HG03439 (cell line): ENCODE results near the gene MOB3A.

ENCODE experiments used
- ATAC-seq: cut with Tn5 transposase; IDR thresholded peaks from one replicate; pipeline ENCODE4 v1.9.1; 2021; ENCODE audit warnings: mild to moderate bottlenecking, moderate library complexity; ENCODE audit not compliant: unreplicated experiment

MOB3A gene

DNA sequence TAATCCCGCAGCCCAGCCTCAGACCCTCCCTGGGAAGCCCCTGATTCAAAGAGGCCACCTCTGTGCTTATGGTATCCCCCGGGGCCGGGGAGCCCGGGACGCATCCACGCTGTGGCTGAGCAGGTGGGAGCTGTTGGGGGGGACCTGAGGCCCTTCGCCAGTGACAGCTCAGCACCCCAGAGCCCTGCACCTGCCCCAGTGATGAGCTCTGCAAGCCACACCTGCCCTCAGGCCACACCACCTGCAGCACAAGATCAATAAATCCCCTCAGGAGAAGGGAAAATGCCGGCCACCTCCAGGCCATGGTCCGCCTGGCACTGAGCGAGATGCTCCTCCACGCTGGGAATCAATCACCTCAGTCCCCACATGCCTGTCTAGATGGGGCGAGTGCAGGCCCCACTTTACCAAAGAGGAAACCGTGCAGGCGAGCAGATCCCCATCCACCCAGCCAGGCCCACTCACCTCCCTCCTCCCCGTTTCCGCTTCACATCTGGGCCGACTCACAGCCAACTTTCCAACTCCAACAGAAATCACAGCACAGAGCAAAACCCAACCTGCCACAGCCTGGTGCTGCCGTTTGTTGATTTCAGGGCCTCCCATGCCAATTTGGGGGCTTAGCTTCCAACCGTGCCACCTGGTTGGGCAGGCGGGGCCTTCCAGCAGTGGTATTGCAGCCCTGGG lies 12.8 kb downstream of the MOB3A start:
- ATAC-seq, result no peak

DNA sequence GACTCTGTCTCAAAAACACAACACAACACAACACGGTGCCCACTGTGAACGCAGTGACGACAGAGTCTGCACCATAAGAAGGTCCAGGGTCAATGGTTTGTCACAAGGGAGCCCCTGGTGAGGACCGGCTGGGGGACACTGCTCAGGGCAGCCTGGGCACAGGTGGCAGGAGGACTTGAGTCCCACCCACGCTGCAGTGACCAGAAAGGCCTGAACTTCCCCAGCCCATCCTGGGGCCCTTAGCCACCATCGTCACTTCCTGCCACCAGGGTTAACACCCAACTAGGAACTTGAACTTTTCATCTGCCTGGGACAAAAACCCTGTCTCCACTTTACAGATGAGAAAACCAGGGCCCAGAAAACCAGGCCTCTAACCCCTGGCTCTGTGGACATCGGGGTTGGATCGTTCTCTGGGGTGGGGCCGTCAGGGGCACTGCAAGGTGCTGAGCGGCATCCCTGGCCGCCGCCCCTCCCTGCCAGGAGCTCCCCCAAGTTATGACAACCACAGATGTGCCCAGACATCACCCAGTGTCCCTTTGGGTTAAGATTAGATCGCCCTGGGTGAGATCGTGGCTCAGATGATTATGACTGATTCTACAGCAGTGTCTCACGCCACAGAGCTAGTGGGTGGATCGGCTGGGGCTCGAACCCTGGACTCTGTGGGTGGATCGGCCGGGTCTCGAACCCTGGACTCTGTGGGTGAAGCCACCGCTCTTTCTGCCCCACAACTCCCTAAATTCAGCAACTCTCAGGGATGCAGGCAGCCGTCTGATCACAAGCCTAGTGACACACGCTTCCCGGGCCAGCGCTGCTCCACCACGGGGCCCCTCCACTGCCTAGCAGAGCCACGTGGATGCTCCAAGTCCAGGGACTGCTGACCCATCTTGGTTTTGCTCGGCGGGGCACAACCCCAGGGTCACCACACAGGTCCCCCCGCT lies 14.0 kb downstream of the MOB3A start:
- ATAC-seq, result no peak

DNA sequence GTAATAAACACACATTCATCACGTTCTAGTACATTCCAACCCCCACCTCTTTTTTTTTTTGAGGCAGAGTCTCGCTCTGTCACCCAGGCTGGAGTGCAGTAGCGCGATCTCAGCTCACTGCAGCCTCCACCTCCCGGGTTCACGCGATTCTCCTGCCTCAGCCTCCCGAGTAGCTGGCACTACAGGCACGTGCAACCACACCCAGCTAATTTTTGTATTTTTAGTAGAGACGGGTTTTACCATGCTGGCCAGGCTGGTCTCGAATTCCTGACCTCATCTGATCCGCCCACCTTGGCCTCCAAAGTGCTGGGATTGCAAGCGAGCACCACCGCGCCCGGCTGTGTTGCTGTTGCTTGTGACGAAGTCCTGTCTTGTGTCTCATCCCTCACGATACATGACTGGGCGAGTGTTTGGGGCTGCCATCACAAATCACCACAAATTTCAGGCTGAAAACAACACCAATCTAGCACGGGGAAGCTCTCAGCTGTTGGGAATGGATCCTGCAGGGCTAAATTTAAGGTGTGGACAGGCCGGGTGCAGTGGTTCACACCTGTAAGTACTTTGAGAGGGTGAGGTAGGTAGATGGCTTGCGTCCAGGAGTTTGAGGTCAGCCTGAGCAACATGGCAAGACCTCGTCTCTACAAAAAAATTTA lies 15.7 kb downstream of the MOB3A start:
- ATAC-seq, result no peak

DNA sequence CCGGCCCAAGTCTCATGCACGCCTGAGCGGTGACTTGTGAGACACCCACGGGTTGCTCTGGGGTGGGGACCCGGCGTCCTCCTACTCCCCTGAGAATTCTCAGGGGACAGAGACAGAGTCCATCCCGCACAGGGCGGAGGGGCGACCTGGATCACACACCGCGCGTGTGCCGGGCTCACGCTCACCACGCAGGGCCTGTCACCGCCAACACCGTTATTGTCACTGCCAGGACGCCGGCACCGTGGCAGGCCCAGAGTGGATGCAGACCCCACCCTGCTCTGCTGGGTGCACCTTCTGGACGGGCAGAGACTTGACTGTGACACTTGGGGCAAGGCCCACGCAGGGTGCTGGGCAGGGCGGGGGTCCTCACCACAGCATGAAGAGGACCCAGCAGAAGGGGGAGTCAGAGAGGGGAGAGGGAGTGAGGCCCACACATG lies 16.2 kb downstream of the MOB3A start:
- ATAC-seq, result no peak

DNA sequence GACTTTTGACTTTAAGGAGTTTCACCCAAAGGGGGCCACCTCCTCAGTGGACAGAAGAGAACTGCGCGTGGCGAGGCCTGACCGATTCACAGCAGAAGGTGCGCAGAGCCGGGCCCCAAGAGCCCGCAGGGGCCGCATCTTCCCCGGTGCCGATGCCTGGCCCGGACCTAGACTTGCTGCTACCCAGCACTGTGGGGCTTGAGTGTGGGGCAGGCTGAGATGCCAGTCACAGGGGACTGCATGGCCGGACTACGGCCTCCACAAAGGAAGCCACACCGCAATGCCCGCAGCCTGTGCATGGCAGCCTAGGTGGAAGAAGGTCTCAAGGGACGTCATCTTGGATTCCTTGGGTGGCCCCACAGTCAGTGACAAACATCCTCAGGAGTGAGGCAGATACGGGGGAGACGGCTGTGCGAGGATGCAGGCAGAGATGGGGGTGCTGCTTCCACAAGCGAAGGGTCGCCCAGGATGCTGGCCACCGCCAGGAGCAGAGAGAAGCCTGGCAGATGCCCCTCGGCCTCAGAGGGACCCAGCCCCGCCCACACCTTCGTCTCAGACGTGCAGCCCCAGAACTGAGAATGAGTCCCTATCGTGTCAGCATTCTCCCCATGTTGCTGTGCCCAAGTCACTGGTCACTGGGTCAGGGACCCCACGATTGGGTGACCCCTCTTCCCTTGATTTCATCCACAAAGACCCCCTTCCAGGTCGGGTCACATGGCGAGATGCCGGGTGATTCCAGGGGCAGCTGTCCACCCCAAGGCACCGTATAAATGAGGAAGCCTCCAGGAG lies 16.9 kb downstream of the MOB3A start:
- no peak for ATAC-seq

DNA sequence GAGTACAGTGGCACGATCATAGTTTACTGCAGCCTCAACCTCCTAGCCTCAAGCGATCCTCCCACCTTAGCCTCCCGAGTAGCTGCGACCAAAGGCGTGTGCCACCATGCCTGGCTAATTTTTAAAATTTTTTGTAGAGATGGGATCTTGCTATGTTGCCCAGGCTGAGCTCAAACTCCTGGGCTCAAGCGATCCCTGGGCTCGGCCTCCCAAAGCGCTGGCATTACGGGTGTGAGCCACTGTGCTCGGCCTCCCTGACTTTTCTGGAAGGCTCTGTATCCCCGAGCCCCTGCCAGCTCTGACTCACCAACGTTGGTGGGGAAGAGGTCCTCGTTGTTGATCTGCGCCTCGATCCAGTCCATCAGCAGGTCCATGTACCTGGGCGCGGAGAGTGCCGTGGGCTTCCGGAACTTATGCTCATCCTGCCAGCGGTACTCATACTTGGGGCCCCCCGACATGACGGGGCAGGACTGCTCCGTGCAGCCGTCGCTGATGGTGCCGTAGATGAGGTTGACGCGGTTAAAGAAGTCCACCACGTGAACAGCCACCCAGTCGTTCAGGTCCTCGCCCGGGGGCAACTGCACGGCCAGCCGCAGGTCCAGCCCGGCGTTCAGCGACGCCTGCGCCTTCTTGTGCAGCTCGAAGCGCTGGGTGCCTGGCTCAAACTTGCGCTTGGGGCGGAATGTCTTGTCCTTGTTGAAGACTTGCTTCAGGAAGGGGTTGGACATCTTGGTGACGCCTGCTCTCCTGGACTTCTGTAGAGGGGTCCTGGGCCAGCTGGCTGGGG lies 18.1 kb downstream of the MOB3A start:
- ATAC-seq, result no peak

DNA sequence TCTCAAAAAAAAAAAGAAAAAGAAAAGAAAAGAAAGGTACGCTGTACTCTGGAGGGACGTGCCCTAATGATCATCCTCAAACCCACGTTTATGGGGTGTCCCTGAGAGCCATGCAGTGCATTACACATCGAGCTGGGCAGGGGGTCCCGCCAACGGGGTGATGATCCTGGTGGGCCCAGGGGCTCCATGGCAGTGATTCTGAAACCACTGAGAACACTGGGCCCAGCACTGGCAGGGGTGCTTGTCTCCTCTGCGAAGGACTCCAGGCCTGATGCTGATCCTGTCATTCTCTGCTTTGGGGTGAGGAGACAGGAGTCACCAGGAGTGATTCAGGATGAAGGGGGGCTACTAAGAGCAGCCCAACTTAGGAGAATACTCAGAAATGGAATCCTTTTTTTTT lies 18.7 kb downstream of the MOB3A start:
- ATAC-seq, result no peak

DNA sequence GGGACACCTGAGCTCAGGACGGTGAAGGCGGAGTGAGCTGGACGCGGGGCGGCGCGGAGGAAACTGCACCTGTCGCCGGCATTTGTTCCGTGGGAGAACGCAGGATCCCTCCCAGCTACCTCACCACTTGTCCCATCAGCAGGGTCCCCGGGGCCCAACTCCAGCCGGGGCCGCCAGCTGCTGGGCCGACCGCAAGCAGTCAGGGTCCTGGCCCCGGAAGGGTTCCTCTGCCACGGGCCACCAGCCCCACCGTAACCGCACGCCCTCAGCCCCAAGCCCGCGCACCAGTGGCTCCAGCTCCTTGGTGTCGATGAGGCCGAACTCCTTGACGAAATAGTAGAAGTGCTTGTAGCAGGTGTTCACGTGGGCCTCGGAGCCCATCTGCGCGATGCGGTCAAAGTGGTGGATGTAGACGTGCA lies 19.6 kb downstream of the MOB3A start:
- no peak for ATAC-seq

DNA sequence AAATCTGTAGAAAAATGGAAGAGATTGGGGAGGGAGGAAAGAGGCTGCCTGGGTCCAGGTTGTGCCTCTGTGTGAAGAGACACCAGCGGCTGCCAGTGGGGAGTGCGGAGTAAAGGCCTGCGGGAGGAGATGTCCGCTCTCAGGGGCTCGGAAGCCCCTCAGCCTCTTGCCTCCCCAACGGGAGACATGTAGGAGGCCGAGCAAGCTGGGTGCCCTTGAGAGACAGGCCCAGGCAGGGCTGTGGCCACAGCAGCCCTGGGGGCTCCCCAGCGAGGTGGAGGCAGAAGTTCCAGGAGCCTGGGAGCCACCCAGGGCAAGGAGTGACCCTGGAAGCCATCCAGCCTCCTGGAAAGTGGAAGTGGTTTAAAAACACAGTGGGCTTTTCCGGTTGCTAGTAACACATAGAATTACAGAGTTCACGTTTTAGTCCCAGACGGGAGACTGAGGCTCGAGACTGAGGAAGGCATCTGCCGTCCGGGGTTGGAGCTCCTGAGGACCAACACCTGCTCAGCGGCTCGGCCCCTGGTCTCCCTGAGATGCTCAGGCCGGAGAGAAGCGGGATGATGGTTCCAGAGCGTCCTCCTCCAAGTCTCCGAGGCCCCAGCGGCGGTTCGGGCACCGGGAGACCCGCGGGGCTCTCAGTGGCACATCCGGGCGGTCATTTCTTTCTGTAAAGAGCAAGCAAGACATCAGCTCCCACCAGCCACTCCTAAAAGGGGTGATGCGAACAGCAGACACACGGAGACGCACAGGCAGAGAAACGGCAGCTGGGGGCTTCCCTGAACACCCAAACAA lies 23.2 kb downstream of the MOB3A start:
- ATAC-seq, result no peak

DNA sequence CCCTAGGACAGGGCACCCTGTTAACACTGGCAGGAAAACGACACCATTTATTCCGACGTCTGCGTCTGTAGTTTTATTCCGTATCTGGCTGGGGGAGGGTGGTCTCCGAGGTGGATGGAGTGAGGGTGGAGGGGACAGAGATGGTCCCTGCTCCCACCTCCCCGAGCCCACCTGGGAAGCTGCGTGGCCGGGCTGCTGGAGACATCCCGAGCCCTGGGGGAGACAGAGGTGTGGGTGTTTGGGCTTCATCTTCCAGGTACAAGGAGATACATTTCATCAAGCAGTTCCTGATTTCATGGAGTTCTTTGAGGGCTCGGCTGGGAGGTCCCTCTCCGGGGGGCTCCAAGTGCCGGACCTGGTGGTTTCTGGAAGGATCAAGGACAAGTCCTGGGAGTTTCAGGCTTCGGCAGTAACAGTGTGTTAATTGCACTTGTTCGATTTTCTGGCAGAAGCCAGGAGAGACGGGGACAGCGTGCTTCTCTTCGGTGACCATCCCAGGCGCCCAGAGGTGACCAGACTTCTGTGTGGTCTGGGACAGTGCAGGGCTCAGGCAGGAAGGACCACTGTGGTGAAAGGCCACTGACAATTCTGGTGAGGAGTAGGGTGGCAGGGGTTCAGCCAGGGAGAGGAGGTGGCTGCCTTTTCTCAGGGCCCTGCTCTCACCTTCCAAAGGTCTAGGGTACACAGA lies 25.0 kb downstream of the MOB3A start:
- ATAC-seq, result no peak

DNA sequence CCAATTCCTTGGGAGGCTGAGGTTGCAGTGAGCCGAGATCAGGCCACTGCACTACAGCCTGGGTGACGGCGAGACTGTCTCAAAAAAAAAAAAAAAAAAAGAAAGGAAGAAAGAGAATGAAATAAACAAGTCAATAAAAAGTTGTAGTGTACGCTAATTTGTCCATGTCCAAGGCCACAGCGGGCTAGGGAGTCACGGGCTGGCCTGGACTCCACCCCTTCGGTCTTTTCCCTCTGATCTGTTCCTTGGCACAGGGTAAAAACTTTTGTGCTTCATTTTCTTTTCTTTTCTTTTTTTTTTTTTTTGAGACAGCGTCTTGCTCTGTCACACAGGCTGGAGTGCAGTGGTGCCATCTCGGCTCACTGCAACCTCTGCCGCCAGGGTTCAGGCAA lies 25.7 kb downstream of the MOB3A start:
- ATAC-seq, result no peak

DNA sequence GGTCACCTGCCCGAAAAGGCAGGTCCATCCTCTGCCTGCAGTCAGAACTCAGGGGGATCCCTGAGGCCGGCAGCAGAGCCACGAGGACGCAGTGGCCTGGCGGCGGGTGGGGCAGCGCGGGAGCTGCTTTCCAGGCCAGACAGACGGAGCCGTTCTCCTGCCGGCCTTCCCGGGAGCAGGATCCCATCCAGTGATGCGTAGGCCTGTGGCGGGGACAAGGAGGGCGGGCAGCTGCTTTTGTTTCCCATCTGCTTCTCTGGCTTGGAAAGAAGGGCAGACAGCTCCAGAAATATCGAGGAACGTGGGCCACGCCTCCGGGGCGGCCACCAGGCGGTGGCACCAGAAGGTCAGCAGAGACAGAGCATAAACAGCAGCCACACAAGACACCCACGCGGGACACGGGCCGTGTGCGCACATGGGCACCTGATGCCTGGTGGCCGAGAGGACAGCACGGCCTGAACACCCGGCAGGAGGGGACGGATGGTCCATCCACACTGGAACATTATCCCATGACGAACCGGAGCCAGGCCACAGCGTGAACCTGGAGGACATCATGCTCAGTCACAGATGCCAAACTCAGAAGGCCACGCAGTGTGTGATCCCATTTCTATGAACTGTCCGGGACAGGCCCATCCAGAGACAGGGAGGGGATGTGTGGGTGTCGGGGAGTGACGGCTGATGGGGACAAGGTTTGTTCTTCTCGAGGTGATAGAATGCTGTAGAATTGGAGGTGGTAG lies 31.2 kb downstream of the MOB3A start:
- no peak for ATAC-seq

DNA sequence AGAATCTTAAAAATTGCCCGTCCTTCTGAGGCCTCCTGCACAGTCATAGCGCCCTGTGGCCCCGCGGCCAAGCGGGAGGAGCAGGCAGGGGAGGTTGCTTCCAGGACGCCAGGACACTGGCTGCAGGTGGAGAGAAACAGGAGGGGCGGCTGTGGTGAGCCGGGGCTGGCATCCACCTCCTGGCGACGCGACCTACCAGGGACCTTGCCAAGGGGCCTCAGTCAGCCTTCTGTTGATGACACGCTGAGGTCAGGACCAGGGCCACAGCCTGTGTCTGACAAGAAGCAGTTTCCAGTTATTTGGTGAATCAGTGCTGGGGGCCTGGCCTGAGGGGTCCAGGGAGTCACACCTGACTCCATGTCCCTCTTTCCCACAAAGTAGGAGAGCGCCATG lies 31.7 kb downstream of the MOB3A start:
- no peak for ATAC-seq

DNA sequence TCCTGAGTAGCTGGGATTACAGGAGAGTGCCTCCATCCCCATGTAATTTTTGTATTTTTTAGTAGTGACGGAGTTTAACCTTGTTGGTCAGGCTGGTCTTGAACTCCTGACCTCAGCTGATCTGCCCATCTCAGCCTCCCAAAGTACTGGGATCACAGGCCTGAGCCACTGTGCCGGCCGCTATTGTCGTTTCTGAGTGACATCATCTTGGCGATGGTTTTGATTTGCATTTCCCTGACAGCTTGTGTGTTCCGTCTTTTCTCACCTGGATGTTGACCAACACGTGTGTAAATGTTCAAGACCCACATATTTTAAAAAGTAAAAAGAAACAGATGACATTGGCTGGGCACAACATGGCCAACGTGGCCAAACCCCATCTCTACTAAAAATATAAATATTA lies 32.3 kb downstream of the MOB3A start:
- no peak for ATAC-seq

DNA sequence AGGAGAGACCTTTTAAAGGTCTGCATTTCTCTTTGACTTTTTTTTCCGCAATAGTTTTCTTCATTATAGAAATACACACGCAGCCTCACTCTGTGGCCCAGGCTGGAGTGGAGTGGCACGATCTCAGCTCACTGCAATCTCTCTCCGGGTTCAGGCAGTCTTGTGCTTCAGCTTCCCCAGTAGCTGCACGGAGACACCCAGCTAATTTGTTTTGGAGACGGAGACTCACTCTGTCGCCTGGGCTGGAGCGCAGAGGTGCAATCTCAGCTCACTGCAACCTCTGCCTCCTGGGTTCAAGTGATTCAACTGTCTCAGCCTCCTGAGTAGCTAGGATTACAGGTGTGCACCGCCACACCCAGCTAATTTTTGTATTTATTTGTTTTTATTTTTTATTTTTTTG lies 33.4 kb downstream of the MOB3A start:
- ATAC-seq, result no peak

DNA sequence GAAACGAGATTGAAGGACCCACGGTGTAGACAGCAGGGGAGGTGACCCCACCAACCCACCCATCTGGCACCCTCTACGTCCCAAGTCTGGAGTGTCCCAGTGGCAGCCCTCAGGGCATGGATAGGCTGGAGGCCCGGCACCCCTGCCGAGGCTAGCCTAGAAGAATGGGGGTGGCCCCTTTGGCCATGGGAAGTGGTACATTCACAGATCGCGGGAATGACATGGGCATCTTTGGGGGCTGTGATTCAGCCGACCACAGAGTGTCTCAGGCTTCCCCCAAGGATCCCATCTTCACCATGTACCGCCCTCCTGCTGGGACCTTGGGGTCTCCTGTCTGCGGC lies 33.8 kb downstream of the MOB3A start:
- ATAC-seq, result no peak

DNA sequence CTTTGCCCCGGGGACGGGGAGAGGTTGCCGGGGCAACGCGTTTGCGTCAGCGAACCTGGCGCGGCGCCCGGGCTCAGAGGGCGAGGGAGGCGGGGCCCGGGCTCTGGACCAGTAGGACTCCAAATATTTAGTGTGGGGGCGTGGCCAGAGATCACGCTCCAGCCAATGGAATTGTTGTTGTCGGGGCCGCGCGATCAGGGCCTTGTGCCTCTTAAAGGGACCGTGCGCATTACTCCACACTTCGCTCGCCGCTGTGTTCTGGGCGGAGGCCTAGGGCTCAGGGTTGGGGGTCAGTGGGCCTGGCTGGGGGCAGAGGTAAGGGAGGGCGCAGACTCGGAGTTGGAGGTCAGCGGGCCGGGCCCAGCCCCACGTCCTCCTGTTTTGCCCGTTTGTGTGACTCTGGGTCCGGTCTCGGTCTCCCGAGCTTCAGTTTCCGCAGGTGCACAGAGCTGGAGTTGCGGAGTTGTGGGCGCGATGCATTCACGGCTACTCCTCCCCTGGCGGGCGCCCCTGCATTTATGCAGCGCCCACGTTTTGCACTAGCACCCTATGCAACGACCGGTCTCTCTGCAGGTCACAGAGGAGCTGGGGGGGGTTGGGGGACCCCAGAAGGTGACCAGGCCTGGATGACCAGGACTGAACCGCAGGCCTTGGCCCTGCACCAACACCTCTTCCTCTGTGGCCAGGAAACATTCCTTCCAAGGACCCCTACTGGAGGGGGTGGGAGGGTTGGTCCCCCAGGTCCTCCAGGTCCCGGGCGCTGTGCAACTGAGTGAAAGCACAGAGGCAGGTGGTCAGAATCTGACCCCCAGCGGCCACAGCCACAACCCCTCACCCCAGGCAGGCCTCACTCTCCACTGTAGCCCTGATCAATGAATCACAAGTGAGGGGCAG lies 34.4 kb downstream of the MOB3A start:
- ATAC-seq, result peak; percentile 72
